ENCODE measurements around the gene PRSS23.
A peak's percentile ranks its signal among the peaks of the same experiment; 100 is the strongest.

The PRSS23 gene

GRCh38 chr11:86798988-86799387 lies 1.4 kb upstream of the PRSS23 start:
- H3K9me3 ChIP-seq, result no peaks in the 10 kb centered on the region
- H3K4me3 ChIP-seq (ENCODE audit: low read depth, low read length), result no peak overlapping the region
- no peaks in the 10 kb centered on the region for H3K36me3 ChIP-seq
- no peaks in the 10 kb centered on the region for H3K4me1 ChIP-seq
- no peak for DNase-seq
- no peak for TF ChIP-seq CTCF (IDR thresholded peaks at IDR 0.05; ENCODE audit: low read depth, low read length)
- peaks cover 41% of the 10 kb centered on the region for H3K27me3 ChIP-seq

- Histone ChIP-seq H3K4me1 (no peaks in the 10 kb centered on the region), H3K9me3 (no peaks in the 10 kb centered on the region), H3K36me3 (no peaks in the 10 kb centered on the region), H3K4me3 (ENCODE audit: low read depth, low read length) (no peak overlapping the region), H3K27me3 (peaks cover 41% of the 10 kb centered on the region)
- TF ChIP-seq CTCF (IDR thresholded peaks at IDR 0.05; ENCODE audit: low read depth, low read length), result no peak
- no peak for DNase-seq
Measured at GRCh38 chr11:86799680-86800075, 664 bp upstream of the PRSS23 start.

- Histone ChIP-seq H3K36me3 (no peaks in the 10 kb centered on the region), H3K27me3 (peaks cover 46% of the 10 kb centered on the region), H3K4me3 (ENCODE audit: low read depth, low read length) (peak overlapping the region; percentile 44), H3K4me1 (no peaks in the 10 kb centered on the region), H3K9me3 (no peaks in the 10 kb centered on the region)
- no peak for TF ChIP-seq CTCF (IDR thresholded peaks at IDR 0.05; ENCODE audit: low read depth, low read length)
- DNase-seq, result no peak
Measured at GRCh38 chr11:86800960-86801272, 574 bp downstream of the PRSS23 start.

- no peak for DNase-seq
- TF ChIP-seq CTCF (IDR thresholded peaks at IDR 0.05; ENCODE audit: low read depth, low read length), result no peak
- Histone ChIP-seq H3K27me3 (peaks cover 49% of the 10 kb centered on the region), H3K36me3 (no peaks in the 10 kb centered on the region), H3K4me1 (no peaks in the 10 kb centered on the region), H3K4me3 (ENCODE audit: low read depth, low read length) (no peak overlapping the region), H3K9me3 (no peaks in the 10 kb centered on the region)
Measured at GRCh38 chr11:86801364-86801763, 1.0 kb downstream of the PRSS23 start.

GRCh38 chr11:86802146-86802545 lies 1.8 kb downstream of the PRSS23 start:
- no peaks in the 10 kb centered on the region for H3K4me1 ChIP-seq

GRCh38 chr11:86802601-86803051 lies 2.3 kb downstream of the PRSS23 start:
- DNase-seq, result no peak
- H3K4me1 ChIP-seq, result no peaks in the 10 kb centered on the region
- H3K4me3 ChIP-seq (ENCODE audit: low read depth, low read length), result no peak overlapping the region
- no peaks in the 10 kb centered on the region for H3K36me3 ChIP-seq
- H3K9me3 ChIP-seq, result no peaks in the 10 kb centered on the region; the same call in 1 of the 2 replicates
- H3K27me3 ChIP-seq, result peaks cover 52% of the 10 kb centered on the region
- TF ChIP-seq CTCF (IDR thresholded peaks at IDR 0.05; ENCODE audit: low read depth, low read length), result peak; percentile 60

More at GRCh38 chr11:86802146-86802545, 1.8 kb downstream of the PRSS23 start:
- Histone ChIP-seq H3K9me3 (no peaks in the 10 kb centered on the region), H3K4me3 (ENCODE audit: low read depth, low read length) (no peak overlapping the region), H3K36me3 (no peaks in the 10 kb centered on the region), H3K27me3 (peaks cover 52% of the 10 kb centered on the region)
- no peak for TF ChIP-seq CTCF (IDR thresholded peaks at IDR 0.05; ENCODE audit: low read depth, low read length)
- no peak for DNase-seq
